Stimulated activated CD8-positive, alpha-beta memory T cell treated with anti-CD3 and anti-CD28 coated beads, Interleukin-12 subunit alpha, Interleukin-12 subunit beta, amount 100 ng/mL, for 24 hours (primary cell): ENCODE data around the gene BCAR1.
"Not testable (repeated sequence)": the region's sequence is repeated elsewhere in the genome, so short reads cannot be mapped to it uniquely, and the experiment has no call there.

Experiments used
- DNase-seq: peaks from one replicate; pipeline ENCODE4 v3.0.0-alpha.2; 2020; ENCODE audit errors: extremely low read depth

The BCAR1 gene

DNA sequence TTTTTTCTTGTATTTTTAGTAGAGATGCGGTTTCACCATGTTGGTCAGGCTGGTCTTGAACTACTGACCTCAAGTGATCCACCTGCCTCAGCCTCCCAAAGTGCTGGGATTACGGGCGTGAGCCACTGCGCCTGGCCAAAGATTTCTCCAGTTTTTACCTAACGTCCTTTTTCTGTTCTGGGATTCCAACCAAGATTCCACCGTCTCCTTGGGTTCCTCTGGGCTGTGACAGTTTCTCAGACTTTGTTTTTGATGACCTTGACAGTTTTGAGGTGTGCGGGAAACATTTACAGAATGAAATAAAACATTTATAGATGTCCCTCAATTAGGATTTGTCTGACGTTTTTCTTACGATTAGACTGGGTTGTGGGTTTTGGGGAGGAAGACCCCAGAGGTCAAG, 17.9 kb upstream of the BCAR1 start:
- not testable (repeated sequence) for DNase-seq

DNA sequence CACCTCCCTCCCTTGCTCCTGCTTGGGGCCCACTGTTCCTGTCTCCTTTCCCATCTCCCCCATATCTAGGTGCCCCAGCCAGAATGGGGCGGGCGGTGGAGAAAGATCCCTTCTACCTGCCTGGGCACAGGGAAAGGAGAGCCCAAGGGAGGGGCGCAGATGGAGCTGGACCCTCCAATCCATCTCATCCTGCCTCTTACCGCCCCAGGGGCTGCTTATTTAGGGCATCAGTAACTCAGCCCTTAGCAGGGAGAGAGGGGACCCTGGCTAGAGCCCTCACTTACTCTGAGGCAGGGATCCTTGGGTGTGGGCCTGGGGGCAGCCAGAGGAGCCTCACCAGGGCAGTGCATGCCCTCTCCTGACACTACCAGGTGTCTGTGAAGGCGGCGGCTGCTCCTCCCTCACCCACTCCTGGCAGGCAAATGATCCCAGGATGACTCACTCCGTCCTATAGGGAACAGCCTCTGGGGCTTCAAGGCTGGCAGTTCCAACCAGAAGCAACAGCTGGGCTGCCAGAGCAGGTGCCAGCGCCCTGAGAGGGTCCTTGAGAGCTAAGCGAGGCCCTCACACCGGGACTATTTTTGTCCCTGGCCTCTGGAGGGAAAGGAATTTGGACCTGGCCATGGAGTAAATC, 16.3 kb upstream of the BCAR1 start:
- no peak for DNase-seq

DNA sequence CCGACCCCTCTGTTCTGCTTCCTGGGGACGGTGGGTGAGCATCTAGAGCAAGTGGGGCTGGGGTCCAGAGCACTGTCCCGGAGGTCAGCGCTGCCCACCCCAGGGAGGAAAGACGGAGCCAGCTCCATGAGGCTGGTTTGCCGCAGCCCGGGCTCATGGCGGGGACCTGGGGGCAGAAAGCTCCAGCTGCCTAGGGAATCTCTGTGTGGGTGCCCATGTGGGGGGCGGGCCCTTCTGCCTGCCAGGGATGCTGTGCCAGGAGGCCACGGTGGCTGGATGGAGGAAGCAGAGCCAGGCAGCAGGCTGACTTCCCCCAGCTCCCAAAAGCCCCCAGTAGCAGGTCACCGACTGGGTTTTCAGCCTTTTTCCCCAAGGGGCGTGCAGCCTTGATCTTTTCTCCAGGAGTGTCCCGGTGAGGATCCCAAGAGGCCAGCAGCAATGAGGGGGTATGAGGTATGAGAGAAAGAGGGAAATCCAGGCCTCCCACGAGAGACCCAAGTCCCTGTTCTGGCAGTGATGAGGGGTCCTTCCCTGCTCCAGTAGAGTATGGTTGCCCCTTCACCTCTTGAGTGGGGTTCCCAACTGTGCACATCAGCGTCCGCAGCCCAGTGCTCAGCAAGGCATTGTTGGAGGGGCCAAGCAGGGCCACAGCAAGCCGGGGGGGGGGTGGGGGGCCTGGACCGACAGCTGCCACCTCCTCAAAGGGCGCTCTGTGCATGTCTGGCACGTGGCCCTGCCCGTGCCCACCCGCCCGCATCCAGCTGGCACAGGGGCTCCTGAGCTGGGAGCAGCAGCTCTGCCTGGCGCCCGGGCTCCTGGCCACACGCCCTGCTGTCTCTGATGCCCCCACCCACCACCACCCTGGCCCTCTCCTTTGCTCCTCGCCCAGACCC, 15.6 kb upstream of the BCAR1 start:
- DNase-seq, result no peak

DNA sequence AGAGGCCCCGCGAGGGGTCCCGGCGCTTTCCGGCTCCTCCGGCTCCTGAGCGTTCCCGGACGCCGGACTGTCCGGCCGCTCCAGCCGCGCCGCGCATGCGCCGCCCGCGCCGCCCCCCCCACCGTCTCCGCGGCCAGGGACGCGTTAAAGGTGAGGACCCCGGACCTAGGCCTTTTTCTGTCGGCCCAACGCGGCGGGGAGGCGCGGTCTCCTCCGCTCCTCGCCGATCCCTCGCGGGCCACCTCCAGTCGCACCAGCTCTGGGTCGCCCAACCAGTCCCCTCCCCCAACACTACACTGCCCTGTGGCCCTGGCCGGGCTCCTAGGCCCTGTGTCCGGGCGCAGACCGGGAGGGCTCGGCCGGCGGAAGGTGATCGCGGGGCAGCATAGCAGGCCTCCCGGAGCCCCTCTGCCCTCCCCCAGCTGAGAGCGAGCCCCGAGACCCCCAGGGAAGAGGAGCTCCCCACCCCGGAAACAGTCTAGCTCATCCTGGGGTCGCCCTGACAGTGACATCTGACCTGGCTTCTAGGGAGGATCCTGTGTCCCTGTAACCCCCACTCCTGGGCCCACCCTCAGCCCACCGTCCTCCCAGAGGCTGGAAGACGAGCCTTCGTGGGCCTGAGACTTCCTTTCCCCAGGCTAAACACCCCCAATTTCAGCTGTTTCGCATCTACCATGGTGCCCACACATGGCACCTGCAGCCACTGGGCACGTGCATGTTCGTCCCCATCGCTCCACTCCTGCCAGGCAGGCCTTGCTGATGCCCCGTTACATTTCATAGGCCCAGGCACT, 14.7 kb upstream of the BCAR1 start:
- DNase-seq, result no peak

DNA sequence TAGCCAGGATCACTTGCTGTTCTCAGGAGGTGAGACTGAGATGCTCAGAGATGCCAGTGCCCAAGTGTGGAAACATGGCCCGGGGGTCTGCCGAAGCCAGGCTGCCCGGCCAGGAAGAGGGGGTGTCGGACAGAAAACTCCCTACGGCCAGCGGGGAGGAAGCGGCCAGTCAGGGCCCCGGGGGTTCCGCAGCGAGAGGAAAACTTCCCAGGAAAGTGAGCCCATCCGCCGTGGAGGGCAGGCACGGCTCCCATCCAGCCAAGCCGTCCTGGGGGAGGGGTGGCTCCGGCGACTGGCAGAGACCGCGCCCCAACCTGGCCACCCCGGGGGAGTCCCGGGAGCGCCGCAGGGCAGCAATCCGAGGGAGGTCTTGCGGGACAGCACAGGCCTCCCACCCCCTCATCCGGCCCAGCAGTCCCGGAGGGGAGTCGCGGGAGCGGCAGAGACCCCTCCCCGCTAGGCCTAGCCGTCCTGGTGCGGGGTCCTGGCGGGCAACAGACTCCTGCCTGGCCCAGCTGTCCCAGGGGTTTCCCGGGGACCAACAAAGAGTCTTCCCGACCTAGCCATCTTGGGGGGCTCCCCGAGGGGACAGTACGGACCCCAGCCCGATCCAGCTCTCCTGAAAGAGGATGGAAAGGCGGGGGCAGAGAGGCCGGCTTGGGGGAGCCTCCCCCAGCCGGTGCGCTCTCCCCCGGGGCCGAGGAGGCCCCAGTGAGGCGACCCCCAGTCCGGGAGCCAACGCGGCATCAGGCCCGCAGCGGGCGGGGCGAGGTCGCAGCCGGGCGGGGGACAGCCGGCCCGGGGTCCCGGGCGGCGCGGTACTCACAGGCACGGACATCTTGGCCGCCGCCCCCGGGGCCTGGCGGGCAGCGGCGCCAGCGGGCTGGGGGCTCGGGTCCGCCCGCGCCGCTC, 13.8 kb upstream of the BCAR1 start:
- no peak for DNase-seq

DNA sequence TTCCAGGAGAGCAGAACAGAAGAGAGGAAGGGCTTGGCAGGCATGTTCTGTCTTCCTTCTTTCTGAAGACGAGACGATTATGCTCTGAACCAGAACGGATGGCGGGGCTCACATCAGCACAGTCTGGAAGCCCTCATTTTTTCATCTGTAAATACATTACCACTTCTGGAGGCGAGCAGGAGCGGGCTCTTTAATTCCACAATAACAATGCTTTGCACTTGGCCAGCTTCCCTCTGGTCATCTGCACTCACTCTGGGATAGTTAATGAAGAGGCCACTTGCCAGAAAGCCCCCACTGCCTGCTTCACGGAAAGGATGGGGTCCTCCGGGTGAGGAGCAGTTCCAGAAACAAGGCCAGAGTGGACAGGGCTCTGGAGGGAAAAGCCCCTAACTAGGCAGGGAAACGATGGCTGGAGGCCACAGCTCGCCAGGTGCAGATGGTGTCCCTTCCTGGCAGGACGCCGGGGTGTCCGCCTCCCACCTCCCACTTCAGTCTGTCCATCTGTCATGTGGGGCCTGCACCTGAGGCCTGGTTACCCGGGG, 13.1 kb upstream of the BCAR1 start:
- DNase-seq, result no peak

DNA sequence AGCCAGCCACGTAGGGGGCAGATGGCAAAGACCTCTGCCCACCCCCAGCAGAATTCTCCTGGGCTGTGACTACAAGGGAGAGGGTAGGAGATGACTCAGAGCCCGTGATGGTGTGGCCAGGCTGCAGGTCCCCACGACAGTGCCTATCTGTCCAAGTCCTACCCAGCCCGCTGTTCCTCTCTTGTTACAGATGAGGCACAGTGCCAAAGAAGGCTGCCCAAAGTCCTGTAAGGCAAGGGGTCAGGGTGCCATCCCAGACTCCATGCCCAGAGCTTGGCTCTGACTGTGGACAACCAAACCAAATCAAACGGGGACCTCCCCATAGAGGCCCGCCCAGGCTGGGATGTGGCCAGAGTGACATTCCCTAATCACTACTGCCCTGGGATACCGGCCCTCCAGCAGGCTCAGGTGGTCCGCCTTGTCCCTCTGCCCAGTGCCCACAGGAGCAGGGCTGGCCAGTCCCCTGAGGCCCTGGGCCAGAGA, 12.6 kb upstream of the BCAR1 start:
- DNase-seq, result no peak

DNA sequence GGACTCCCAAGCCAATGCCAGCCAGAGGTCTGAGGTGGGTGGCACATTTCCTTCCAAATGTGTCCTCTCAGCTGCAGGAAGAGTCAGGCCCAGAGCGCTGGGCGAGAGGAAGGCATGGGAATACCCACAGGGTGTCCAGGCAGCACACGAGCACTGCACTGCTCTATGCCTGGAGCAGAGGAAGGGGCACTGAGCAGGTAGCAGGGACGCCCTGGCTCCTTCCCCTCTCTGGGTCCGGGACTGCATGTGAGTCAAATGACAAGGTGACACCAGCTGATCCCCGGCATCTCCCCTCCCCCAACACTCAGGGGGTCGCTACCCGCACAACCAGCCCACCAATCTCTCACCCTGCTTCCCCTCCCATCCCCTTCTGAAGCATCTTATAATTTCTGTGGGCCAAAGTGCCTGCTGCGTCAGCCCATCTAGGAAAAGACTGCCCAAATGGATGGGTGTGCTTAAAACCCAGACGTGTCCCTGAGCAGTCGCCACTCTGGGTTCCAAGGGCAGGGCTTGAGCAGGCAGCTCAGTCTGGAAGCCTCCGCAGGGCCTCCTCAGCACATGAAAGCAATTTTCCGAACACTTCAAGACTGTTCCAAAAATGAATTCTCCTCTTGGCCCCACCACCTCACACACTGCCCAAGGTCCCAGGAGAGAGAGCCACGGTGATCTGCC, 12.0 kb upstream of the BCAR1 start:
- no peak for DNase-seq

DNA sequence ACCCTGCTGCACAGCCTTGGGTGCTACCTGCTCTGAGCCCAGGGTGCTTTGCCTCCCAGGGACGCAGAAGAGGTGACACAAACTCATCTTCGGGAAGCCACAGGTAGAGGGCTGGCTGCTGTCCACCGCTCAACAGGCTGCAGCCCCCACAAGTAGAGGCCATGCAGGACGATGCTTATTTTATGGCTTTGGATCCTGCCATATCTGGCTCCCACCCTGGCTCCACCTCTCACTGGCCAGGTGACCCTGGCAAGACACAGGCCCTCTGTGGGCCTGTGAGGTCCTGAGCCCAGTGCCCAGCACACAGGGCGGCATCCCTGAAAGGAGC, 11.3 kb upstream of the BCAR1 start:
- DNase-seq, result no peak

DNA sequence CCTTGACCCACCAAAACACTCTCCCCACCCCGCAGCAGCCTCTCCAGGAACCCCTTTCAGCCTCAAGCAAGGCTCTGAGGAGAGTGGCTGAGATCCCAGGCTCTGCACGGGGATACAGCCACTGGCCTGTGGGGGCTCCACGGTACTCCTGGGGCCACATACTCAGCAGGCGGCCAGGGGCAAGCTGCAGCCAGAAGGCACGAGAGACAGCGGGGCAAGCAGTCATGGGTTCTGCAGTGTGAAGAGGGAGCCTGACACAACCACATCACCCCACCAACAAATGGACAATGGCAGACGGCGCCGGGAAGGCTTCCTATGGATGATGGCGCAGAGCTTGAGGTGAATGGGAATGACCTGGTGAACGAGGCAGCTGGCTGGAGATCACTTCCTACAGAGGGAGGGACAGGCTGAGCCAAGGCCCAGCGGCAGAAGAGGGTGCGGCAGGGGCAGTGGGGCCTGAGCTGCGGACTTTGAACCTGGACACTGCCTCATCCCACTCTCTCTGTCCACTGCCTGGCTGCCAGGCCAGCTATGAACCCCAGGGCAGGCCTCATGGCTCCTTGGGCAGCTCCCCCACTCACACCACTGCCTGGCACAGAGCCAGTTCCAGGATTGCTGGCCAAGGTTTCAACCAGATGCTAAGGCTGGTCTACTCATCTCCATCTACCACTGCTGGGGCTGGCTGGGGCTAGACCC, 10.8 kb upstream of the BCAR1 start:
- DNase-seq, result no peak

DNA sequence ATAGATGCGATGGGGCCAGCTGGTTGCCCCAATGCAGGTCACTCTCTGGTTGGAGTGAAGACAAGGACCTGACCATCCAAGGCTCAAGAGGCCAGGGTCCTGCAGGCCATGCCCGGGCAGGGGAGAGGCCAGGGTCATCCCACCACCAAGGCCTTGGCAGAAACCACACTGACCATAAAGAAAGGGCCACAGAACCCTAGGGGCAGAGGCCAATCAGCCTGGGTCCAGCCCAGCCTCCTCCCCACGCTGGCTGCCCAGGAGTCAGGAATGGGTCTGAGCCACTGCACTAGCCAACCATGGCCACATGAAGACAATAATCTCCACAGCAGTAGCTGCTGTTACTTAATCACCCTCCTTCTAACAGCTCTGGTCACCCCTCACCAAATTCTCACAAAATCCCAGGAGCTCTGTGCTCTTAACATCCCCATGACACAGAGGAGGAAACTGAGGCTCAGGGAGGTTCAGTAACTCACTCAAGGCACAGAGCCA, 10.2 kb upstream of the BCAR1 start:
- DNase-seq, result no peak

DNA sequence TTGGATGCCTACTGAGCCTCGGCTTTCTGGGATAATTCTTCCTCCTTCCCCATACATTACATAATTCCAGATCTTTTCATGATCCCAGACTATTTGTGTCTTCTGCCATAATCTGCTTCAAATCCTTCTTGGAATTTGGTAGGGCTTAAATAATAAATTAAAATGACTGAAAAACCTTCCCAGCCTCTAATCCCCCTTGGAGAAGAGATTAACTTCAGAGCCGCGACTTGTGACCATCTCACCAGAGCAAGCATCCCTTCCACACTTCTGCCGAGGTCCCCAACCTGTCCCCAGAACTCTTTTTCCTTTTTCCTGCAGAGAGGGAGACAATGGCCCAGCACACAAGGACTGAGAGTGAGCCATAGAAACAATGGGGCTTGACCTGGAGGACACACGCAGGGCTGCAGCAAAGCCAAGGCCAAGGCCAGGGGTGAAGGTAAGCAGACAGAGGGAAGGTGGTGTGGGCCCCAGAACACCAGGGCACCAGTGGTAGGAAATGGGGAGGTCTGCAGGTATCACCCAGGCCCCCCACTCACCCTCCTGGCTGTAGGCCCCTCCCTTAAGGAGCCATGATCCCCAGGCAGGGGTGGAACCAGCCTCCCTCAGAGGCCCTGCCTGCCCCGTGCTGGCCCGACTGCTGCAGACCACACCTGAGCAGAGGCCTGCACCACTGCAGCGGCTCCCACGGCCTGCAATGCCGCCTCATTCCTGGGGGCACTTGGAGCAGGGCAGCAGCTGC, 9.6 kb upstream of the BCAR1 start:
- no peak for DNase-seq

DNA sequence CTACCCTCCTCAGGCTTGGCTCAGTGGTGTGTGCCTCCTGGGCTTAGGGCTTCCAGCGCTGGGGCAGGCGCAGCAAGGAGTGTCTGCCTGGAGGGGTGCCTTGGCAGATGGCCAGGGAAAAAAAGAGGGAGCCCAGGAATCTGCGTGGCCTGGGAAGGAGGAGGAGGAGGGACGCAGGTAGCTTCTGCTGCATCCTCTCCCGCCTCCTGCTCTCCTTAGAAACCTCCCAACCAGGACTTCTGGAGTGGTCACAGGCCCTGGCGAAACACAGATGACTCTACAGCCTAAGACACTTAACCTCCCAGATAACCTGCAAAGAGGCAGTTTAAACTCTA, 7.3 kb upstream of the BCAR1 start:
- DNase-seq, result no peak

DNA sequence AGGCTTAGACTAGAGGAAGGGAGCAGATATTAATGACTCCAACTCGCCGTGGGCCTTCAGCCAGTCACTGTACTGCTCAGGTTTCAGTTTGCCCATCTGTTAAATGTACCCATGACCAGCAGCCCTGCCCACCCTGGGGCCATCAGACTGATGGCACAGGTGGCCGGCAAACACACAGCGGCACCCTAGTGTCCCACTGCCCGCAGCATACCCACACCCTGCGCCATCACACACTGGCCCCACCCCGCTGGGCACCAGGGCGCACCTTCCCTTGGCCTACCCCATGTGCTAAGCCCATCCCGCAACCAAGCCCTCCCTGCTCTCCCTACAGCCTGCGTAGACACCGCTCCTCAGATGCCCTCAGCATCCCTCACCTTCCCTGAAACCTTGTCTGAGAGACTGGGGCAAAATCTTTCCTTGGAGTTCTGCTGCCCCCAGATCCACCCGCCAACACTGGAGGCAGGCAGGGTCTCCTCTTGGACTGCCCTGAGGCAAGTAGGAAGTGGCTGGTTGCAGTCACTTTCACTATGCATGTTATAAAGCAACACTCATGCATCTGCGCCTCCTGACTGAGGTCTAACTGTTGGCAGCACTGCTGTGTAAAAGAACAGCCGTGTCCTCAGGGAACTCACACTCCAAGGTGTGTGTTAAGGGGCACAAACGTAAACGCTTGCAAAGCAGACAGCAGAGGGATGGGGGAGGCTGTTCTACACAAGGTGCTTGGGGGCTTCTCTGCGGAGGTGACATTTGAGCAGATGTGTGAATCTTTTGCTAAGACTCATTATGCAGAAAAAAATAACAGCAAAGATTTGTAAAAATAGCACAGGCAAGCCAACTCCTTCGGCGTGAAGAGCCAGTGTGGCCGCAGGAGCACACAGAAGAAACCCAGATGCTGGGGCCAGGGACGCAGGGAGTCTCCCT, 6.7 kb upstream of the BCAR1 start:
- DNase-seq, result no peak

DNA sequence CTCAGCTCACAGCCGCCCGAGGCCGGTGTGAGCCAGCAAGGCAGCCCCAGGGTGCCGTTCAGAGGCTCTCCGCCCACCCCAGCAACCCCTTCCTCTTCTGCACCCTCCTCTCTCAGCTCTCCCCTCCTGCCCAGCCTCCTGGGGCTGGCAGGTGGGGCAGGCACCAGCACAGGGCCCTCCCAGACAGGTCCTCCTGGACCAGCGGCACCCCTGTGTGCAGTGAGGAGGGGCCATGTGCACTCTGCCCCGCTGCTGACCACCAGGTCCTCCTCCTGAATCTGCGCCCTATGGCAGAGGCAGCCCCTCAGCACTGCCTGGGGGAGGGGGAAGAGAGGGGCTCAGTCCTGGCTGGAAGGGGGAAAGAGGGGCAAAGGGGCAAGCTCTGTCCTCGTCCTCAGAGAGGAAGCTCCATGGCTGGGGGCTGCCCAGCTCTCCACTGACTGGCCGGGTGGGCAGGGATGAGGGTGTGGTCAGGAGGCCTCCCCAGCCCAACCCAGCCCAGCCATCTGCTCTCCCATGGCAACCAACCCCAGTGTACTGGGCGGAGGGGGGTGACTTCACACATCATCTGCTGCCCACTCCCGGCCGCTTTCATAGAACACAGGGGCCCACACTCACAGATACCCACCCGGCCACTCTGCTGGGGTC, 5.4 kb upstream of the BCAR1 start:
- DNase-seq, result no peak

DNA sequence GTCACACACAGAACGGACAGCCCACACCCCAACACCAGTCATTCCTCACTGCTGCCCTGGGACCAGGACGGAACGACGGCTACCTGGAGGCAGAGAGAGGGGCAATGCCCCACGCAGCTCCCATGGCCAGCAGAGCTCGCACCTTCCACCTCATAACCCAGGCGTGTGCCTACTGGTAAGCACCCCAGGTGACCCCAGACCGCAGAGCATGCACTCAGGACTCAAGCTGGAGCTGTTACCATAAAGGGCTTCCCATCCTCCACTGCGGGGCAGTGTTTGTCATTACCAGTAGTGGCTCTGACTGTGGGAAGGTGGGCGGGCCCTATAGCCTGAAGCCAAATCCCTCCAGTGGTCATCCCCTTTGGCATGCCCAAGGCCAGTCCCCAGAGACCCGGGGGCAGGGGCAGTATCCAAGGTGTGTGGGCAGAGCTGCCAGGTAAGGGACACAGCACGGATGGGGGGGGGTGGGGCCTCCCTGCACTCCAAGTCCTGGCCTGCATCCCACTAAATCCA, 4.7 kb upstream of the BCAR1 start:
- DNase-seq, result no peak

DNA sequence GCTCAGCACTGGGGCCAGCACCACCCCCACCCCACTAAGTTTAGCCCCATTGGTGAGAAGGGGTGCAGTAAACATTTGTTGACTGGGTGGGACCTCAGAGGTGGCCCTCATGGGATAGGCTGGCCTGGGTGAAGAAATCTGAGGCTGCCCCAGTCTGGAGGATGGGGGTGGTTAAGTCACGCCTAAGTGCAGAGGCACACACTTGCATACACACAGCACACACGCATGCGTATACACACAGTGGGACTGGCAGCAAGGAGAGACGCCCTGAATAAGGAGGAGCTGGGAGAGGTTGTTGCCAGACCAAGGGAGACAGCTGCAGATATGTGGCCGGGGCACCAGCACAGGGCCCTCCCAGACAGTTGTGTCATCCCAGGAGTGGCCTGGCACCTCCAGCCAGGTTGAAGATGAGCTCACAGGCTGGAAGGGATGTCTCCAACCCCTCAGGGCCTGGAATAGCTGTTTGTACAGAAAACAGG, 3.0 kb upstream of the BCAR1 start:
- no peak for DNase-seq
